ENCODE results near the gene UBALD2.

GRCh38 chr17:76309461-76309860 is 44.3 kb downstream of the UBALD2 start:
- TF ChIP-seq ZNF512 (CRISPR knock-in tag; IDR thresholded peaks at IDR 0.05; ENCODE audit: borderline replicate concordance) (no peak), FOXJ3 (CRISPR knock-in tag; IDR thresholded peaks at IDR 0.05; ENCODE audit: borderline replicate concordance) (no peak)
- TF ChIP-seq, protein P1, sequence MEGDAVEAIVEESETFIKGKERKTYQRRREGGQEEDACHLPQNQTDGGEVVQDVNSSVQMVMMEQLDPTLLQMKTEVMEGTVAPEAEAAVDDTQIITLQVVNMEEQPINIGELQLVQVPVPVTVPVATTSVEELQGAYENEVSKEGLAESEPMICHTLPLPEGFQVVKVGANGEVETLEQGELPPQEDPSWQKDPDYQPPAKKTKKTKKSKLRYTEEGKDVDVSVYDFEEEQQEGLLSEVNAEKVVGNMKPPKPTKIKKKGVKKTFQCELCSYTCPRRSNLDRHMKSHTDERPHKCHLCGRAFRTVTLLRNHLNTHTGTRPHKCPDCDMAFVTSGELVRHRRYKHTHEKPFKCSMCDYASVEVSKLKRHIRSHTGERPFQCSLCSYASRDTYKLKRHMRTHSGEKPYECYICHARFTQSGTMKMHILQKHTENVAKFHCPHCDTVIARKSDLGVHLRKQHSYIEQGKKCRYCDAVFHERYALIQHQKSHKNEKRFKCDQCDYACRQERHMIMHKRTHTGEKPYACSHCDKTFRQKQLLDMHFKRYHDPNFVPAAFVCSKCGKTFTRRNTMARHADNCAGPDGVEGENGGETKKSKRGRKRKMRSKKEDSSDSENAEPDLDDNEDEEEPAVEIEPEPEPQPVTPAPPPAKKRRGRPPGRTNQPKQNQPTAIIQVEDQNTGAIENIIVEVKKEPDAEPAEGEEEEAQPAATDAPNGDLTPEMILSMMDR (IDR thresholded peaks at IDR 0.05), result no peak
- TF ChIP-seq, protein P2, sequence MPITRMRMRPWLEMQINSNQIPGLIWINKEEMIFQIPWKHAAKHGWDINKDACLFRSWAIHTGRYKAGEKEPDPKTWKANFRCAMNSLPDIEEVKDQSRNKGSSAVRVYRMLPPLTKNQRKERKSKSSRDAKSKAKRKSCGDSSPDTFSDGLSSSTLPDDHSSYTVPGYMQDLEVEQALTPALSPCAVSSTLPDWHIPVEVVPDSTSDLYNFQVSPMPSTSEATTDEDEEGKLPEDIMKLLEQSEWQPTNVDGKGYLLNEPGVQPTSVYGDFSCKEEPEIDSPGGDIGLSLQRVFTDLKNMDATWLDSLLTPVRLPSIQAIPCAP (CRISPR knock-in tag; IDR thresholded peaks at IDR 0.05), result no peak
